Neural progenitor cell (in vitro differentiated cells): ENCODE measurements around the gene CDH23.

ENCODE experiments used
- CTCF ChIP-seq: fragments of 200-600 bp; sonication (generic); IDR thresholded peaks from 2 replicates; pipeline ENCODE4 v1.5.1; 2017; ENCODE audit warnings: antibody characterized with exemption, mild to moderate bottlenecking
- EZH2 ChIP-seq: fragments of 200-600 bp; sonication (generic); IDR thresholded peaks from 2 replicates; pipeline ENCODE4 v1.6.1; 2017; ENCODE audit warnings: antibody characterized with exemption, mild to moderate bottlenecking, moderate library complexity
- EZH2phosphoT487 ChIP-seq: fragments of 200-600 bp; sonication (generic); IDR thresholded peaks from 2 replicates; pipeline ENCODE4 v1.6.1; 2017; ENCODE audit warnings: antibody characterized with exemption

GRCh38 chr10:71743866-71744265 is 347.1 kb downstream of the CDH23 start:
- TF ChIP-seq EZH2 (no peak), CTCF (no peak), EZH2phosphoT487 (no peak)
